H1 (cell line): ENCODE measurements around the gene TRAPPC2B. TPM values are rescaled to one million over a fixed set of nuclear protein-coding genes. Genes with fewer than 3 reads are reported as not detected.

Source experiments
- BCL11A ChIP-seq, 2 experiments: IDR thresholded peaks; one replicate each; pipeline ENCODE4 v1.6.1; 2011; ENCODE audit warnings: low read depth in 2 of 2, low read length in 2 of 2, mild to moderate bottlenecking in 2 of 2
- BRCA1 ChIP-seq: IDR thresholded peaks from 2 replicates; pipeline ENCODE4 v1.6.1; 2012; ENCODE audit warnings: low read depth, low read length, improper control_type of control experiment
- polyA plus RNA-seq, 7 experiments: library from polyadenylated mRNA; depleted of rRNA in 3 of 7; stranded (reverse) in 5 of 7; unstranded in 2 of 7; fragments of >200 nt in 5 of 7; fragments of 200-250 nt in 2 of 7; gene quantifications; 1 replicate in 5 of 7; 2 replicates in 1 of 7; 4 replicates in 1 of 7; pipeline versions ENCODE4 v1.2.1 to v1.2.3, GENCODE V29; 2011 to 2013; ENCODE audit warnings: missing spikeins in 2 of 7, mixed read lengths in 2 of 7
- total RNA-seq: library from RNA; stranded (reverse); fragmentation: NEBNext Ultra II Directional; extraction: Animal tissue kit (Norgen Biotek cat#: 25700); gene quantifications from 2 replicates; pipeline ENCODE4 v1.2.1, GENCODE V29; 2021
- TF ChIP-seq, protein P1 (sequence below): IDR thresholded peaks from 2 replicates; pipeline ENCODE4 v1.6.1; 2012; ENCODE audit warnings: inconsistent platforms

Gene TRAPPC2B
- total and polyA plus RNA-seq, 2 of the 8 experiments (the other 6 are each of a cell fraction or from before 2014, with no cell fraction given): 8.7 to 28.3 TPM

DNA sequence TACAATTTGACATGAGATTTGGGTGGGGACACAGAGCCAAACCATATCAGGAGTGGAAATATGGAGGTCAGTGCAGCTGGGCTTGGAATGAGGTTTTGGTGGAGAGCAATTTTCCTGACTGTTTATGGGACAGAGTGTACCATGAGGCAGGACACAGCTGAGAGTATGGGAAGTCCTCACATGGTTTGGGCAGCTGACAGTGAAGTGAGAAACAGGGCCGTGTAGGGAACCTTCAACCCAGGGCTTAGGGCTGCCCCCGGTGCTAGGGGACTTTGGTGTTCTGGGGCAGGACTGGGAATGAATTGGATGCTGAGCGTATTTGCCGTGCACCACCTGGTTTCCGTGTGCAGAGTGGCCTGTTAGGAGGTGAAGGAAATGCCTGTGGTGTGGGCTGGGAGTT, 32.4 kb downstream of the TRAPPC2B start (continued):
- TF ChIP-seq BRCA1 (no peak), BCL11A (IDR thresholded peaks at IDR 0.05; ENCODE audit: low read depth in 2 of 2, low read length in 2 of 2) (no peak)
- TF ChIP-seq, protein P1, sequence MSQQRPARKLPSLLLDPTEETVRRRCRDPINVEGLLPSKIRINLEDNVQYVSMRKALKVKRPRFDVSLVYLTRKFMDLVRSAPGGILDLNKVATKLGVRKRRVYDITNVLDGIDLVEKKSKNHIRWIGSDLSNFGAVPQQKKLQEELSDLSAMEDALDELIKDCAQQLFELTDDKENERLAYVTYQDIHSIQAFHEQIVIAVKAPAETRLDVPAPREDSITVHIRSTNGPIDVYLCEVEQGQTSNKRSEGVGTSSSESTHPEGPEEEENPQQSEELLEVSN: no peak
- TF ChIP-seq, all 59 proteins: peak for 0
